Stomach (tissue), 9 donors: ENCODE data around the gene RABGAP1L. TPM values are rescaled to one million over a fixed set of nuclear protein-coding genes. Genes with fewer than 3 reads are reported as not detected.

ENCODE experiments used
- DNase-seq, 2 donors: peaks; one replicate each; pipeline versions ENCODE4 v3.0.0 to v3.0.0-alpha.2; 2013 to 2019
- H3K27ac ChIP-seq, 5 donors: fragments of 200-600 bp in 4 of 5; sonication (generic) in 4 of 5; one replicate each; pipeline ENCODE4 v1.5.1; 2013 to 2019; ENCODE audit warnings: mild to moderate bottlenecking in 1 of 5, moderate library complexity in 1 of 5
- H3K27me3 ChIP-seq, 3 donors: fragments of 200-600 bp; sonication (generic); one replicate each; pipeline ENCODE4 v1.5.1; 2017 to 2019; ENCODE audit warnings: mixed run types in 1 of 3
- H3K36me3 ChIP-seq, 4 donors: fragments of 200-600 bp; sonication (generic); 1 replicate in 3 of 4; 2 replicates in 1 of 4; pipeline ENCODE4 v1.5.1; 2016 to 2019
- H3K4me1 ChIP-seq, 4 donors: fragments of 200-600 bp; sonication (generic); one replicate each; pipeline ENCODE4 v1.5.1; 2016 to 2019
- H3K4me3 ChIP-seq, 4 donors: fragments of 200-600 bp; sonication (generic) in 3 of 4; one replicate each; pipeline ENCODE4 v1.5.1; 2016 to 2019; ENCODE audit warnings: mild to moderate bottlenecking in 1 of 4
- H3K9me3 ChIP-seq, 4 donors: fragments of 200-600 bp; sonication (generic); one replicate each; pipeline ENCODE4 v1.5.1; 2016 to 2019
- CTCF ChIP-seq, 7 experiments: fragments of 450-650 bp in 4 of 7; fragments of 200-600 bp in 3 of 7; sonication (generic) in 3 of 7; IDR thresholded peaks; one replicate each; pipeline ENCODE4 v1.5.1; 2016 to 2019; ENCODE audit warnings: antibody characterized with exemption in 7 of 7, control low read depth in 2 of 7, mild to moderate bottlenecking in 1 of 7
- EP300 ChIP-seq: sonication (generic); formaldehyde crosslinking; IDR thresholded peaks from one replicate; pipeline ENCODE4 v1.6.1; 2017; ENCODE audit warnings: antibody characterized with exemption
- POLR2A ChIP-seq, 4 donors: fragments of 450-650 bp; IDR thresholded peaks; one replicate each; pipeline ENCODE4 v1.6.1; 2016; ENCODE audit warnings: antibody characterized with exemption in 4 of 4, control low read depth in 2 of 4, mild to moderate bottlenecking in 1 of 4, moderate library complexity in 1 of 4
- POLR2AphosphoS5 ChIP-seq, 3 donors: sonication (generic); formaldehyde crosslinking; IDR thresholded peaks; one replicate each; pipeline ENCODE4 v1.6.1; 2016; ENCODE audit warnings: antibody characterized with exemption in 3 of 3
- WGBS, 5 donors: extraction: QIAGEN DNeasy Blood & Tissue Kit in 3 of 5; methylation state at CpG; one replicate each; pipeline versions ENCODE4 v1.1.5 to v1.1.7; 2013 to 2018; 5-methylcytosine and 5-hydroxymethylcytosine counted together
- intact Hi-C: fragments of 100-400 bp; cut with DNase I; formaldehyde crosslinking; loops from one replicate; pipeline ENCODE4 v1.15.1; 2023; ENCODE audit warnings: low total_unique reads
- polyA plus RNA-seq, 3 donors: library from polyadenylated mRNA; stranded (reverse); fragments of 200-250 nt; gene quantifications; one replicate each; pipeline ENCODE4 v1.2.3, GENCODE V29; 2013
- total RNA-seq, 5 donors: library from RNA; depleted of rRNA; stranded (reverse); fragments of >200 nt; gene quantifications; one replicate each; pipeline versions ENCODE4 v1.1.0 to v1.2.3, GENCODE V29; 2014 to 2016
- donor health status: healthy with polysubstance abuse.
- donor health status: Bipolar disorder and iron deficiency.
- donor health status: healthy.

RABGAP1L gene
- total and polyA plus RNA-seq, 8 donors: 14.2 to 238 (median 57.9) TPM

DNA sequence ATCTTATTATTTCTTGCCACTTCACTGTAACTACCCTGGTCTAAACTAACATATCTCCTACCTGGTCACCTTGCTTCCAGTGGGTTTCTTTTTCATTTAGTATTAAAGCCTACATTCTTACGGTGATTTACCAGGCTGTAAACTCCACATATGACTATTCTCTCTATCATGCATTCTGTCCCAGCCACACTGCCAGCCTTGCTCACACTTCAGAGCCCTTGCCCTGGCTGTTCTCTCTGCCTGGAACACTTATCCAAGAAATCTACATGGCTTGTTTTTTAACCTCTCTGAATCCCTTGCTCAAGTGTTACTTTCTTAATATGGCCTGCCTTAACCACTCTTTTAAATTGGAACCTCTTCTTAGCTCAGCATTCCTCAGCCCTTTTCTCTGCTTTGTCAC, 501.2 kb downstream of the RABGAP1L start:
- intact Hi-C loops: no loop called here

GRCh38 chr1:174663358-174663757, 504.0 kb downstream of the RABGAP1L start:
- DNase-seq: no peak
- H3K36me3 ChIP-seq: no peaks in the 10 kb centered on the region
- no peaks in the 10 kb centered on the region for H3K27me3 ChIP-seq
- H3K4me3 ChIP-seq: no peak overlapping the region
- intact Hi-C loops: no loop called here
- H3K27ac ChIP-seq: no peak overlapping the region
- peaks cover 0 to under 1% (median 0%) of the 10 kb centered on the region in 4 donors for H3K9me3 ChIP-seq
- TF ChIP-seq POLR2AphosphoS5 (IDR thresholded peaks at IDR 0.05): no peak
- TF ChIP-seq POLR2A (IDR thresholded peaks at IDR 0.05): no peak
- no peak for TF ChIP-seq EP300
- WGBS, 5 donors: 78 to 83% (median 82%) methylated on average over 4 of the region's 4 CpGs
- H3K4me1 ChIP-seq: no peaks in the 10 kb centered on the region

More for the DNA sequence above, 501.2 kb downstream of the RABGAP1L start:
- no peak overlapping the region for H3K4me3 ChIP-seq
- H3K27me3 ChIP-seq: no peaks in the 10 kb centered on the region
- H3K36me3 ChIP-seq: no peaks in the 10 kb centered on the region
- no peak for DNase-seq
- H3K27ac ChIP-seq: no peak overlapping the region
- 91 to 100% (median 96%) methylated on average over 1 of the region's 1 CpG for WGBS, 5 donors
- H3K4me1 ChIP-seq: no peaks in the 10 kb centered on the region
- peaks cover 0 to 10% (median 0%) of the 10 kb centered on the region in 4 donors for H3K9me3 ChIP-seq
- TF ChIP-seq EP300 (no peak), CTCF (IDR thresholded peaks at IDR 0.05) (no peak), POLR2AphosphoS5 (IDR thresholded peaks at IDR 0.05) (no peak), POLR2A (IDR thresholded peaks at IDR 0.05) (no peak)

- 25 to 46% (median 40%) methylated on average over 3 of the region's 3 CpGs for WGBS, 5 donors
- no peaks in the 10 kb centered on the region for H3K4me1 ChIP-seq
- H3K36me3 ChIP-seq: no peaks in the 10 kb centered on the region
- peaks cover 0 to 15% (median 12%) of the 10 kb centered on the region in 4 donors for H3K9me3 ChIP-seq
- H3K27me3 ChIP-seq: no peaks in the 10 kb centered on the region
- TF ChIP-seq POLR2AphosphoS5 (IDR thresholded peaks at IDR 0.05) (no peak), EP300 (no peak), POLR2A (IDR thresholded peaks at IDR 0.05) (no peak), CTCF (IDR thresholded peaks at IDR 0.05) (no peak)
- DNase-seq: no peak
- H3K4me3 ChIP-seq: no peak overlapping the region
- intact Hi-C loops: no loop called here
- no peak overlapping the region for H3K27ac ChIP-seq
These were observed 506.9 kb downstream of the RABGAP1L start for GRCh38 chr1:174666248-174666647.

- TF ChIP-seq CTCF (IDR thresholded peaks at IDR 0.05): no peak
- TF ChIP-seq POLR2A (IDR thresholded peaks at IDR 0.05): no peak
- no peak for TF ChIP-seq EP300
- no peak for TF ChIP-seq POLR2AphosphoS5 (IDR thresholded peaks at IDR 0.05)
- Histone ChIP-seq H3K9me3 (peaks cover 0 to 15% (median 12%) of the 10 kb centered on the region in 4 donors), H3K4me3 (no peak overlapping the region), H3K4me1 (no peaks in the 10 kb centered on the region), H3K36me3 (no peaks in the 10 kb centered on the region), H3K27ac (no peak overlapping the region), H3K27me3 (no peaks in the 10 kb centered on the region)
- intact Hi-C loops: no loop called here
- WGBS, 5 donors: 85 to 88% (median 85%) methylated on average over 2 of the region's 2 CpGs
- no peak for DNase-seq
These were observed 512.5 kb downstream of the RABGAP1L start for GRCh38 chr1:174671826-174672225.

- Histone ChIP-seq H3K27me3 (no peaks in the 10 kb centered on the region), H3K36me3 (no peaks in the 10 kb centered on the region), H3K27ac (no peak overlapping the region), H3K4me3 (no peak overlapping the region), H3K9me3 (no peaks in the 10 kb centered on the region), H3K4me1 (no peaks in the 10 kb centered on the region)
- no peak for DNase-seq
- intact Hi-C loops: no loop called here
- WGBS, 5 donors: 93 to 99% (median 96%) methylated on average over 3 of the region's 3 CpGs
- TF ChIP-seq POLR2AphosphoS5 (IDR thresholded peaks at IDR 0.05) (no peak), EP300 (no peak), POLR2A (IDR thresholded peaks at IDR 0.05) (no peak), CTCF (IDR thresholded peaks at IDR 0.05) (no peak)
These were observed 517.5 kb downstream of the RABGAP1L start for GRCh38 chr1:174676856-174677255.
